ENCODE measurements around the gene TMEM11. TPM values are rescaled to one million over a fixed set of nuclear protein-coding genes. Genes with fewer than 3 reads are reported as not detected.

TMEM11 gene
- total and polyA plus RNA-seq, 7 donors: 52.9 to 159 (median 78.4) TPM

- intact Hi-C loops (cut with DNase I): no loop called here
- ATAC-seq: peak in 1 of 4 donors; percentile 21
- TF ChIP-seq CTCF (IDR thresholded peaks at IDR 0.05): no peak
- H3K27ac ChIP-seq: peak overlapping the region; percentile 81
- DNase-seq: no peak
- H3K4me3 ChIP-seq: no peak overlapping the region
- H3K4me1 ChIP-seq: peaks cover 89% of the 10 kb centered on the region
- no peaks in the 10 kb centered on the region for H3K9me3 ChIP-seq
- 64 to 75% (median 66%) methylated on average over 11 to 12 of the region's 12 CpGs for WGBS, 3 donors
- no peaks in the 10 kb centered on the region for H3K27me3 ChIP-seq (ENCODE audit: insufficient read depth in 3 of 3, low read length in 2 of 3)
- H3K36me3 ChIP-seq (ENCODE audit: insufficient read depth in 1 of 2, low read depth in 1 of 2): peaks cover 3 to 9% of the 10 kb centered on the region in 2 donors
These were observed 11.4 kb downstream of the TMEM11 start for GRCh38 chr17:21202512-21202911.

- H3K27ac ChIP-seq: peak overlapping the region; percentile 81
- TF ChIP-seq CTCF (IDR thresholded peaks at IDR 0.05): no peak
- DNase-seq (no peak), ATAC-seq (peak in 2 of 4 donors; percentile 0 to 3)
- H3K4me1 ChIP-seq: peaks cover 88% of the 10 kb centered on the region
- WGBS, 3 donors: 77 to 89% (median 79%) methylated on average over 11 of the region's 11 CpGs
- no peaks in the 10 kb centered on the region for H3K27me3 ChIP-seq (ENCODE audit: insufficient read depth in 3 of 3, low read length in 2 of 3)
- H3K36me3 ChIP-seq (ENCODE audit: insufficient read depth in 1 of 2, low read depth in 1 of 2): peaks cover 3 to 16% of the 10 kb centered on the region in 2 donors
- H3K9me3 ChIP-seq: no peaks in the 10 kb centered on the region
- no peak overlapping the region for H3K4me3 ChIP-seq
- intact Hi-C loops (cut with DNase I): no loop called here
These were observed 12.1 kb downstream of the TMEM11 start for GRCh38 chr17:21201874-21202273.

- H3K27ac ChIP-seq: peak overlapping the region; percentile 81
- DNase-seq: no peak
These were observed 12.7 kb downstream of the TMEM11 start for GRCh38 chr17:21201298-21201595.

DNA sequence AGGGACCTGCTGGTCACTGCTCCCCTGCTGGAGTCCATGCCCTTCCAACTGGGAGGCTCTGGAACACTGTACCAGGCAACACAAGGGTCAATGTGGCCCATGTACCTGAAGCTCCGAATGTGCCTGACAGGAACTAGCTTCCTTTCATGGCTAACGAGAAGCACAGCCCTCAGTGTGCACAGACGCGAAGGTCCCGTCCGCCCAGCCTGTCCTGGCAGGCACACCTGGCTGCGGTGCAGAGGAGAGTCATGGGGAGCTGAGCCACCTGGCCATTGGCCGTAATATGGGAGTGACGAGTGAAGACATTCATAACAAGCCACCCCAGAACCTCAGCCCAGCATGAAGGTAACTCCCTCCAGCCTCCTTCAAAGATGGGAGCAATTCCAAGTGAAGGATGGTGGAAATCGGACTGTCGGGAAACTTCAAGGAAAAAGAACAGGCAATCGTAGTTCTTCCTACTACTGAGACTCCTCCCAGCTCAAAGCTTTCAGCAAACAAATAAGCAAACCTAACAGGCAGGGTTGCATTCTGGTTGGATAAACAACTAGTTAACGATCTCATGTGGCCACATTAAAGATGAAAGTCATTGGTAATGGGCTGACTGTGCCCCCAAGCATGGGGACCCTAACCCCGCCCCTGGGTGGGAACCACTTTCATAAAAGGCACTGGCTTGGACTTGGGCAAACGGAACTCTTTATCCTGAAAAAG, 13.2 kb downstream of the TMEM11 start:
- ATAC-seq: peak; percentile 55 to 72 (median 66)
- 28 to 44% (median 30%) methylated on average over 15 of the region's 15 CpGs for WGBS, 3 donors
- peaks cover 3 to 19% of the 10 kb centered on the region in 2 donors for H3K36me3 ChIP-seq (ENCODE audit: insufficient read depth in 1 of 2, low read depth in 1 of 2)
- H3K27me3 ChIP-seq (ENCODE audit: insufficient read depth in 3 of 3, low read length in 2 of 3): no peaks in the 10 kb centered on the region
- H3K4me1 ChIP-seq: peaks cover 82% of the 10 kb centered on the region
- H3K4me3 ChIP-seq: peak overlapping the region; percentile 8
- intact Hi-C loops (cut with DNase I): no loop called here
- DNase-seq: peak in 1 of 2 donors; percentile 66
- H3K9me3 ChIP-seq: no peaks in the 10 kb centered on the region
- H3K27ac ChIP-seq: peak overlapping the region; percentile 81
- no peak for TF ChIP-seq CTCF (IDR thresholded peaks at IDR 0.05)

More at GRCh38 chr17:21201298-21201595, 12.7 kb downstream of the TMEM11 start:
- Histone ChIP-seq H3K4me3 (peak overlapping the region; percentile 8), H3K36me3 (ENCODE audit: insufficient read depth in 1 of 2, low read depth in 1 of 2) (peaks cover 3 to 19% of the 10 kb centered on the region in 2 donors), H3K4me1 (peaks cover 83% of the 10 kb centered on the region), H3K27me3 (ENCODE audit: insufficient read depth in 3 of 3, low read length in 2 of 3) (no peaks in the 10 kb centered on the region), H3K9me3 (no peaks in the 10 kb centered on the region)
- ATAC-seq: peak in 2 of 4 donors; percentile 39 to 40
- TF ChIP-seq CTCF (IDR thresholded peaks at IDR 0.05): no peak
- intact Hi-C loops (cut with DNase I): no loop called here
- 15 to 29% (median 20%) methylated on average over 4 to 5 of the region's 5 CpGs for WGBS, 3 donors

DNA sequence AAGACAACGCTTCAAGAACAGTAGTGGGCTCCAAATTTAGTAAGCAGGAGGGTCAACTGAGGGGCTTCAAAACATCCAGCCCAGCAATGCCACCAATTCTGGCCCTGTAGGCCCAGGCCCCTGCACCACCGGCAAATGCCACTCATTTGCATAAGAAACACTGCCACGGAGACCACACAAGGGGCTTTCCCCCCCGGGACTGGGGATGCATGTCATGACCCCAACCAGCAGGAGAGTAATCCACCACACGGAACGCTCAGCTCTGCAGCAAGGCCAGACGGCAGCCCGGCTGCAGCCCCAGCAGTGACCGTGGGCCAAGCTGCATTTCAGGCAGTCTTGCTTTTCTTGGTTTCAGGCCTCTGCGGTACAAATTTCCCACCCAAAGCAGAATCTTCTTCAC, 14.1 kb downstream of the TMEM11 start:
- no peak overlapping the region for H3K4me3 ChIP-seq
- DNase-seq: no peak
- intact Hi-C loops (cut with DNase I): no loop called here
- H3K27me3 ChIP-seq (ENCODE audit: insufficient read depth in 3 of 3, low read length in 2 of 3): no peaks in the 10 kb centered on the region
- H3K9me3 ChIP-seq: no peaks in the 10 kb centered on the region
- H3K4me1 ChIP-seq: peaks cover 76% of the 10 kb centered on the region
- no peak for ATAC-seq
- TF ChIP-seq CTCF (IDR thresholded peaks at IDR 0.05): no peak
- peak overlapping the region; percentile 81 for H3K27ac ChIP-seq
- WGBS, 3 donors: 37 to 62% (median 48%) methylated on average over 10 of the region's 10 CpGs
- H3K36me3 ChIP-seq (ENCODE audit: insufficient read depth in 1 of 2, low read depth in 1 of 2): peaks cover 3 to 19% of the 10 kb centered on the region in 2 donors
